ENCODE measurements around the gene RETREG1.

The RETREG1 gene

GRCh38 chr5:16540421-16540820 lies 76.4 kb downstream of the RETREG1 start:
- Histone ChIP-seq H3K4me1 (ENCODE audit: control insufficient read depth, insufficient read depth, low read length, poor library complexity, severe bottlenecking) (no peaks in the 10 kb centered on the region), H3K27ac (ENCODE audit: low read depth, low read length, severe bottlenecking) (no peak overlapping the region), H3K36me3 (ENCODE audit: control insufficient read depth, insufficient read depth, low read length) (no peaks in the 10 kb centered on the region), H3K9me3 (ENCODE audit: control insufficient read depth, low read length) (no peaks in the 10 kb centered on the region), H3K4me3 (ENCODE audit: extremely low read depth, insufficient read depth, low read length, poor library complexity, severe bottlenecking) (no peak overlapping the region)
- 86 to 100% methylated on average over 1 of the region's 3 CpGs for WGBS, 2 experiments (ENCODE audit: insufficient coverage in 2 of 2)

- 90 to 96% methylated on average over 11 to 12 of the region's 12 CpGs for WGBS, 2 experiments (ENCODE audit: insufficient coverage in 2 of 2)
- Histone ChIP-seq H3K4me3 (ENCODE audit: extremely low read depth, insufficient read depth, low read length, poor library complexity, severe bottlenecking) (no peak overlapping the region), H3K4me1 (ENCODE audit: control insufficient read depth, insufficient read depth, low read length, poor library complexity, severe bottlenecking) (no peaks in the 10 kb centered on the region), H3K36me3 (ENCODE audit: control insufficient read depth, insufficient read depth, low read length) (no peaks in the 10 kb centered on the region), H3K27ac (ENCODE audit: low read depth, low read length, severe bottlenecking) (no peak overlapping the region), H3K9me3 (ENCODE audit: control insufficient read depth, low read length) (no peaks in the 10 kb centered on the region)
These were observed 77.6 kb downstream of the RETREG1 start for GRCh38 chr5:16539169-16539666.

GRCh38 chr5:16538006-16538405 lies 78.8 kb downstream of the RETREG1 start:
- Histone ChIP-seq H3K4me3 (ENCODE audit: extremely low read depth, insufficient read depth, low read length, poor library complexity, severe bottlenecking) (no peak overlapping the region), H3K9me3 (ENCODE audit: control insufficient read depth, low read length) (no peaks in the 10 kb centered on the region), H3K27ac (ENCODE audit: low read depth, low read length, severe bottlenecking) (no peak overlapping the region), H3K4me1 (ENCODE audit: control insufficient read depth, insufficient read depth, low read length, poor library complexity, severe bottlenecking) (no peaks in the 10 kb centered on the region), H3K36me3 (ENCODE audit: control insufficient read depth, insufficient read depth, low read length) (no peaks in the 10 kb centered on the region)
- 89 to 96% methylated on average over 3 to 8 of the region's 8 CpGs for WGBS, 2 experiments (ENCODE audit: insufficient coverage in 2 of 2)

- 67 to 93% methylated on average over 1 to 3 of the region's 4 CpGs for WGBS, 2 experiments (ENCODE audit: insufficient coverage in 2 of 2)
- Histone ChIP-seq H3K9me3 (ENCODE audit: control insufficient read depth, low read length) (no peaks in the 10 kb centered on the region), H3K27ac (ENCODE audit: low read depth, low read length, severe bottlenecking) (no peak overlapping the region), H3K4me3 (ENCODE audit: extremely low read depth, insufficient read depth, low read length, poor library complexity, severe bottlenecking) (no peak overlapping the region), H3K4me1 (ENCODE audit: control insufficient read depth, insufficient read depth, low read length, poor library complexity, severe bottlenecking) (no peaks in the 10 kb centered on the region), H3K36me3 (ENCODE audit: control insufficient read depth, insufficient read depth, low read length) (no peaks in the 10 kb centered on the region)
These were observed 80.0 kb downstream of the RETREG1 start for GRCh38 chr5:16536818-16537217.

- H3K36me3 ChIP-seq (ENCODE audit: control insufficient read depth, insufficient read depth, low read length) = no peaks in the 10 kb centered on the region
- no peak overlapping the region for H3K4me3 ChIP-seq (ENCODE audit: extremely low read depth, insufficient read depth, low read length, poor library complexity, severe bottlenecking)
- H3K27ac ChIP-seq (ENCODE audit: low read depth, low read length, severe bottlenecking) = no peak overlapping the region
- no peaks in the 10 kb centered on the region for H3K9me3 ChIP-seq (ENCODE audit: control insufficient read depth, low read length)
- WGBS, 2 experiments (ENCODE audit: insufficient coverage in 2 of 2) = 87 to 93% methylated on average over 4 to 6 of the region's 6 CpGs
- H3K4me1 ChIP-seq (ENCODE audit: control insufficient read depth, insufficient read depth, low read length, poor library complexity, severe bottlenecking) = no peaks in the 10 kb centered on the region
These were observed 80.6 kb downstream of the RETREG1 start for GRCh38 chr5:16536246-16536645.

- H3K27ac ChIP-seq (ENCODE audit: low read depth, low read length, severe bottlenecking) = no peak overlapping the region
- no peaks in the 10 kb centered on the region for H3K36me3 ChIP-seq (ENCODE audit: control insufficient read depth, insufficient read depth, low read length)
- no peaks in the 10 kb centered on the region for H3K4me1 ChIP-seq (ENCODE audit: control insufficient read depth, insufficient read depth, low read length, poor library complexity, severe bottlenecking)
- no peaks in the 10 kb centered on the region for H3K9me3 ChIP-seq (ENCODE audit: control insufficient read depth, low read length)
- H3K4me3 ChIP-seq (ENCODE audit: extremely low read depth, insufficient read depth, low read length, poor library complexity, severe bottlenecking) = no peak overlapping the region
- no CpG with 5 or more reads among the region's 1 CpG for WGBS, 2 experiments (ENCODE audit: insufficient coverage in 2 of 2)
These were observed 82.5 kb downstream of the RETREG1 start for GRCh38 chr5:16534280-16534679.

GRCh38 chr5:16531063-16531648 lies 85.6 kb downstream of the RETREG1 start:
- H3K9me3 ChIP-seq (ENCODE audit: control insufficient read depth, low read length) = no peaks in the 10 kb centered on the region
- no peak overlapping the region for H3K27ac ChIP-seq (ENCODE audit: low read depth, low read length, severe bottlenecking)
- H3K4me1 ChIP-seq (ENCODE audit: control insufficient read depth, insufficient read depth, low read length, poor library complexity, severe bottlenecking) = no peaks in the 10 kb centered on the region
- H3K4me3 ChIP-seq (ENCODE audit: extremely low read depth, insufficient read depth, low read length, poor library complexity, severe bottlenecking) = no peak overlapping the region
- no peaks in the 10 kb centered on the region for H3K36me3 ChIP-seq (ENCODE audit: control insufficient read depth, insufficient read depth, low read length)
- WGBS, 2 experiments (ENCODE audit: insufficient coverage in 2 of 2) = 93% methylated on average over 3 to 4 of the region's 4 CpGs

GRCh38 chr5:16529306-16529705 lies 87.5 kb downstream of the RETREG1 start:
- 92 to 98% methylated on average over 6 of the region's 7 CpGs for WGBS, 2 experiments (ENCODE audit: insufficient coverage in 2 of 2)
- no peak overlapping the region for H3K4me3 ChIP-seq (ENCODE audit: extremely low read depth, insufficient read depth, low read length, poor library complexity, severe bottlenecking)
- no peak overlapping the region for H3K27ac ChIP-seq (ENCODE audit: low read depth, low read length, severe bottlenecking)

GRCh38 chr5:16528382-16529110 lies 88.3 kb downstream of the RETREG1 start:
- Histone ChIP-seq H3K4me1 (ENCODE audit: control insufficient read depth, insufficient read depth, low read length, poor library complexity, severe bottlenecking) (no peaks in the 10 kb centered on the region), H3K36me3 (ENCODE audit: control insufficient read depth, insufficient read depth, low read length) (no peaks in the 10 kb centered on the region), H3K4me3 (ENCODE audit: extremely low read depth, insufficient read depth, low read length, poor library complexity, severe bottlenecking) (no peak overlapping the region), H3K9me3 (ENCODE audit: control insufficient read depth, low read length) (no peaks in the 10 kb centered on the region), H3K27ac (ENCODE audit: low read depth, low read length, severe bottlenecking) (no peak overlapping the region)
- 87 to 100% methylated on average over 2 to 3 of the region's 7 CpGs for WGBS, 2 experiments (ENCODE audit: insufficient coverage in 2 of 2)

More at GRCh38 chr5:16529306-16529705, 87.5 kb downstream of the RETREG1 start:
- Histone ChIP-seq H3K9me3 (ENCODE audit: control insufficient read depth, low read length) (no peaks in the 10 kb centered on the region), H3K4me1 (ENCODE audit: control insufficient read depth, insufficient read depth, low read length, poor library complexity, severe bottlenecking) (no peaks in the 10 kb centered on the region), H3K36me3 (ENCODE audit: control insufficient read depth, insufficient read depth, low read length) (no peaks in the 10 kb centered on the region)

GRCh38 chr5:16525651-16526050 lies 91.1 kb downstream of the RETREG1 start:
- 89 to 92% methylated on average over 1 to 4 of the region's 4 CpGs for WGBS, 2 experiments (ENCODE audit: insufficient coverage in 2 of 2)
- H3K36me3 ChIP-seq (ENCODE audit: control insufficient read depth, insufficient read depth, low read length) = no peaks in the 10 kb centered on the region
- H3K4me3 ChIP-seq (ENCODE audit: extremely low read depth, insufficient read depth, low read length, poor library complexity, severe bottlenecking) = no peak overlapping the region
- H3K27ac ChIP-seq (ENCODE audit: low read depth, low read length, severe bottlenecking) = no peak overlapping the region
- H3K9me3 ChIP-seq (ENCODE audit: control insufficient read depth, low read length) = no peaks in the 10 kb centered on the region
- H3K4me1 ChIP-seq (ENCODE audit: control insufficient read depth, insufficient read depth, low read length, poor library complexity, severe bottlenecking) = peaks cover 7% of the 10 kb centered on the region

GRCh38 chr5:16524286-16524685 lies 92.5 kb downstream of the RETREG1 start:
- Histone ChIP-seq H3K27ac (ENCODE audit: low read depth, low read length, severe bottlenecking) (no peak overlapping the region), H3K36me3 (ENCODE audit: control insufficient read depth, insufficient read depth, low read length) (no peaks in the 10 kb centered on the region), H3K4me1 (ENCODE audit: control insufficient read depth, insufficient read depth, low read length, poor library complexity, severe bottlenecking) (peaks cover 7% of the 10 kb centered on the region), H3K9me3 (ENCODE audit: control insufficient read depth, low read length) (no peaks in the 10 kb centered on the region), H3K4me3 (ENCODE audit: extremely low read depth, insufficient read depth, low read length, poor library complexity, severe bottlenecking) (no peak overlapping the region)
- 80% methylated on average over 2 of the region's 5 CpGs; no CpG with 5 or more reads in 1 of the 2 experiments for WGBS, 2 experiments (ENCODE audit: insufficient coverage in 2 of 2)

Measured in mesodermal cell (in vitro differentiated cells).